Naive thymus-derived CD8-positive, alpha-beta T cell (primary cell): ENCODE results near the gene EXPH5. TPM values are rescaled to one million over a fixed set of nuclear protein-coding genes. Genes with fewer than 3 reads are reported as not detected.
A peak's percentile ranks its signal among the peaks of the same experiment; 100 is the strongest.
"Not testable (repeated sequence)": the region's sequence is repeated elsewhere in the genome, so short reads cannot be mapped to it uniquely, and the experiment has no call there.

Experiments used
- ATAC-seq, 2 donors: fragments of 150-1000 bp; cut with Tn5 transposase in 1 of 2; sonication (Bioruptor Pico), chemical (Tn5 transposase) in 1 of 2; 1 replicate in 1 of 2; 2 replicates in 1 of 2; pipeline ENCODE4 v1.10.0; 2021; ENCODE audit warnings: mild to moderate bottlenecking in 2 of 2, moderate library complexity in 2 of 2
- POLR2A ChIA-PET: fragments of 350-600 bp; sonication (Branson Sonifier 250); formaldehyde crosslinking; loops from one replicate; lab custom pipeline; 2021; ENCODE audit warnings: antibody characterized with exemption; lab: Charles Lee
- DNase-seq, 10 donors: peaks; one replicate each; pipeline versions ENCODE4 v3.0.0 to v3.0.0-alpha.2; 2020 to 2022
- H3K27ac Mint-ChIP-seq, 10 donors: one replicate each; pipeline ENCODE4 v1.8.0; 2020 to 2022; ENCODE audit warnings: mild to moderate bottlenecking in 10 of 10, mixed read lengths in 10 of 10, moderate library complexity in 4 of 10, inconsistent platforms in 1 of 10
- H3K27me3 Mint-ChIP-seq, 5 donors: one replicate each; pipeline ENCODE4 v1.8.0; 2021 to 2022; ENCODE audit warnings: mixed read lengths in 5 of 5
- H3K36me3 Mint-ChIP-seq, 3 donors: one replicate each; pipeline ENCODE4 v1.8.0; 2020 to 2022; ENCODE audit warnings: mixed read lengths in 3 of 3, mild to moderate bottlenecking in 2 of 3, inconsistent platforms in 1 of 3
- H3K4me1 Mint-ChIP-seq, 4 donors: one replicate each; pipeline ENCODE4 v1.8.0; 2021 to 2022; ENCODE audit warnings: mixed read lengths in 4 of 4
- H3K4me3 Mint-ChIP-seq, 10 donors: one replicate each; pipeline ENCODE4 v1.8.0; 2020 to 2022; ENCODE audit warnings: mild to moderate bottlenecking in 10 of 10, mixed read lengths in 10 of 10, moderate library complexity in 6 of 10, inconsistent platforms in 1 of 10
- H3K9me3 Mint-ChIP-seq, 9 donors: one replicate each; pipeline ENCODE4 v1.8.0; 2020 to 2022; ENCODE audit warnings: mixed read lengths in 9 of 9, mild to moderate bottlenecking in 3 of 9, inconsistent platforms in 1 of 9, moderate library complexity in 1 of 9
- polyA plus RNA-seq, 3 donors: library from polyadenylated mRNA; unstranded; fragments of 300-500 nt; fragmentation: Illumina TruSeq; gene quantifications; one replicate each; pipeline ENCODE4 v1.2.3, GENCODE V29; 2021
- total RNA-seq, 8 experiments: library from RNA in 2 of 8; stranded (reverse) in 2 of 8; gene quantifications; one replicate each; pipeline ENCODE4 v1.2.3 and lab custom pipeline; 2021 to 2026

EXPH5 gene
- total and polyA plus RNA-seq, 5 experiments from 2014 or later = 0.82 to 8.7 (median 2.3) TPM

DNA sequence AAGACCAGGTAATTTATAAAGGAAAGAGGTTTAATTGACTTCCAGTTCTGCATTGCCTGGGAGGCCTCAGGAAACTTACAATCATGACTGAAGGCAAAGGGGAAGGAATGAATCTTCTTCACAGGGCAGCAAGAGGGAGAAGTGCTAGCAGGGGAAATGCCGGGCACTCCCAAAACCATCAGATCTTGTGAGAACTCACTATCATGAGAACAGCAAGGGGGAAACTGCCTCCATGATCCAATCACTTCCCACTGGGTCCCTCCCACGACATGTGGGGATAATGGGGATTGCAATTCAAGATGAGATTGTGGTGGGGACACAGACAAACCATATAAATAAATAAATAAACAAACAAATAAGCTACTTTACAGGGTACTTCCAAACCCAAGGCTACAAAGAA, 28.8 kb upstream of the EXPH5 start:
- H3K27ac Mint-ChIP-seq = no peak overlapping the region
- ATAC-seq = no peak
- POLR2A ChIA-PET = no interaction called here
- no peaks in the 10 kb centered on the region for H3K36me3 Mint-ChIP-seq
- no peak for DNase-seq
- peaks cover 0 to 2% (median 0%) of the 10 kb centered on the region in 9 donors for H3K9me3 Mint-ChIP-seq
- peaks cover 0 to 9% (median 4%) of the 10 kb centered on the region in 5 donors for H3K27me3 Mint-ChIP-seq
- peaks cover 0 to 6% (median 3%) of the 10 kb centered on the region in 4 donors for H3K4me1 Mint-ChIP-seq
- H3K4me3 Mint-ChIP-seq = no peak overlapping the region

DNA sequence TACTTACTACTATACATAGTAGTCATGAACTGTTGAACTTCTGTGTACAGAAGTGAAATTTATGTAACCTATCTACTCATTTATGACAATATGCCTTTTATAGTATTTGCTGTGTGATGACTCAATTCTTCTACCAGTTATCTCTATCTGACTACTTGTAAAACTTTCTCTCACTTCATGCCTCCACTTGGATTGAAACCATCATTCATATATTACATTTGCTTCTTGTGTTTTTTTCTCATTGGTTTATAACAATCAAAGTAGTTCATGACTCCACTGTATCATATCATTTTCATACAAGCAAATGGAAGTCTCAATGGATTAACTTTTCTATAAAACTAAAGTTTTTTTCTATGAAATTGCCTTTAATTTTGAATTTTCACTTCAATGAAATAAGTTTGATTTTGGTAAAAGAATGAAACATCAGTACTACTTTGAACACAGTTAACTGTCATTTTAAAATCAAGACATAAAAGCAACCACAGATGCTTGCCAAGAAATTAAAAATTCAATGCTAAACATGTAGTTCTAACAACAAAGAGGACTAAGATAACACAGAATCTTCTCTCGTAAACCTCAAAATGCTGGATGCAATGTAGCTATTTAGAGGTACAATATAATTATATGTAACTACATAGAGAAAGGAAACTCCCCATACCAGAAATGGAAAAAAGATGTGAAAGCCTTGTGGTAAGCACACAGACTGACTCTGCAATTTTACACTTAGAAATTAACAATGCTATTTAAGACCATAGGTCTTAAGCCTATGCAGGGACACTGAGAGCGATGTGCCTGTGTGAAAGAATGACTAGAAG, 27.6 kb upstream of the EXPH5 start:
- no peak for DNase-seq
- H3K27ac Mint-ChIP-seq = no peak overlapping the region
- POLR2A ChIA-PET = no interaction called here
- peaks cover 0 to 2% (median 0%) of the 10 kb centered on the region in 9 donors for H3K9me3 Mint-ChIP-seq
- no peak for ATAC-seq
- H3K27me3 Mint-ChIP-seq = peaks cover 4 to 15% (median 6%) of the 10 kb centered on the region in 5 donors
- H3K4me3 Mint-ChIP-seq = no peak overlapping the region
- H3K4me1 Mint-ChIP-seq = peaks cover 0 to 6% (median 3%) of the 10 kb centered on the region in 4 donors
- H3K36me3 Mint-ChIP-seq = no peaks in the 10 kb centered on the region

GRCh38 chr11:108618529-108618928, 25.0 kb upstream of the EXPH5 start:
- no peaks in the 10 kb centered on the region for H3K4me1 Mint-ChIP-seq
- peaks cover 0 to 17% (median 7%) of the 10 kb centered on the region in 5 donors for H3K27me3 Mint-ChIP-seq
- POLR2A ChIA-PET = no interaction called here
- DNase-seq = no peak
- H3K27ac Mint-ChIP-seq = no peak overlapping the region
- H3K4me3 Mint-ChIP-seq = no peak overlapping the region
- peaks cover 0 to 2% (median 0%) of the 10 kb centered on the region in 9 donors for H3K9me3 Mint-ChIP-seq
- no peaks in the 10 kb centered on the region for H3K36me3 Mint-ChIP-seq
- no peak for ATAC-seq

- H3K27me3 Mint-ChIP-seq = peaks cover 0 to 17% (median 7%) of the 10 kb centered on the region in 5 donors
- ATAC-seq = no peak
- H3K9me3 Mint-ChIP-seq = no peaks in the 10 kb centered on the region
- POLR2A ChIA-PET = no interaction called here
- no peak overlapping the region for H3K27ac Mint-ChIP-seq
- no peaks in the 10 kb centered on the region for H3K36me3 Mint-ChIP-seq
- no peaks in the 10 kb centered on the region for H3K4me1 Mint-ChIP-seq
- no peak for DNase-seq
- H3K4me3 Mint-ChIP-seq = no peak overlapping the region
These were observed 23.5 kb upstream of the EXPH5 start for GRCh38 chr11:108617055-108617454.

DNA sequence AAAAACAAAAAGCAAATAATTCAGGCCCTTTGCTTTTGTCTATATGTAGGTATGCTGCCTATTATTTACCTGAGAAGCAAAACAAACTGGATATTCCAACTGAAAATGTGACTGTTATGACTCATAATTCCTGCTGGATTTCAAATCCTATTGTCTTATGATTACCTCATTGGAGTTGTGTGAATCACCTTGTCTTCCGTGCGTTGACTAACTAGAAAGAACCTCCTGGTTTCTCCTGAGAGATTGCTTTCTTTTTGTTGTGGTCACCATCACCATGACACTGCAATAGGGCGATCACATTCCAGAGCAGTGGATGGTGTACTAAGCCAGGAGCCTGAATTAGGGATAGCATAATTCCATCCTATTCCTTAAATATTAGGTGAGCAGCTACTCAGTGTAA, 23.0 kb upstream of the EXPH5 start:
- H3K4me1 Mint-ChIP-seq = no peaks in the 10 kb centered on the region

DNA sequence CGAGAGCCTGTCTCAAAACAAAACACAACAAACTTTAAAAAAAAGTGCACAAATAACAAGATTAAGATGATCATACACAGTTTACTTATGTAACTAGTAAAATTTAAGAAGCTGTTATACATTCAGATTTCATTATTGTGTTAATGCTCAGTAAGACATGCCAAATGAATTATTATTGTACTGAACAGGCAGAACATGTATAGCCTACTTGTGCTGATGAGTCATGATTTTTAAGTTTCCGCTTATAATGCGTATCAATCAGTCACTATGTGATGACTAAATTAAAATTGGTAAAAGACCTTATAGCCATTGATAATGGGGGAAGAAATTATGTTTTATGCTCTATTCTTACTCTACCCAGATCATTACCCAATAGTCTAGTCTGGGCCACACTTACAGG, 20.5 kb upstream of the EXPH5 start:
- Mint-ChIP-seq H3K27ac (no peak overlapping the region), H3K4me3 (no peak overlapping the region), H3K36me3 (no peaks in the 10 kb centered on the region), H3K4me1 (no peaks in the 10 kb centered on the region), H3K9me3 (no peaks in the 10 kb centered on the region), H3K27me3 (peaks cover 3 to 15% (median 6%) of the 10 kb centered on the region in 5 donors)
- POLR2A ChIA-PET = interaction anchor here (0.7 kb wide), 1 partner anchor 15 kb away, joined by 4 read pairs; no protein-coding TSS in a partner anchor
- ATAC-seq = no peak
- no peak for DNase-seq

More for the DNA sequence above, 23.0 kb upstream of the EXPH5 start:
- POLR2A ChIA-PET = no interaction called here
- Mint-ChIP-seq H3K9me3 (no peaks in the 10 kb centered on the region), H3K36me3 (no peaks in the 10 kb centered on the region), H3K4me3 (no peak overlapping the region), H3K27ac (no peak overlapping the region), H3K27me3 (peaks cover 0 to 19% (median 7%) of the 10 kb centered on the region in 5 donors)
- DNase-seq (no peak), ATAC-seq (no peak)

GRCh38 chr11:108609682-108610081, 16.1 kb upstream of the EXPH5 start:
- Mint-ChIP-seq H3K9me3 (peaks cover 0 to 1% (median 0%) of the 10 kb centered on the region in 9 donors), H3K36me3 (no peaks in the 10 kb centered on the region), H3K4me1 (no peaks in the 10 kb centered on the region), H3K4me3 (no peak overlapping the region), H3K27ac (peak overlapping the region in 1 of 10 donors; percentile 35), H3K27me3 (peaks cover 0 to 14% (median 8%) of the 10 kb centered on the region in 5 donors)
- POLR2A ChIA-PET = no interaction called here
- no peak for DNase-seq
- ATAC-seq = no peak

- Mint-ChIP-seq H3K36me3 (no peaks in the 10 kb centered on the region), H3K27ac (no peak overlapping the region), H3K4me3 (no peak overlapping the region), H3K9me3 (peaks cover 0 to 1% (median 0%) of the 10 kb centered on the region in 9 donors), H3K4me1 (no peaks in the 10 kb centered on the region), H3K27me3 (peaks cover 0 to 15% (median 10%) of the 10 kb centered on the region in 5 donors)
- POLR2A ChIA-PET = no interaction called here
- ATAC-seq = no peak
- no peak for DNase-seq
These were observed 15.0 kb upstream of the EXPH5 start for GRCh38 chr11:108608548-108608947.

- Mint-ChIP-seq H3K4me3 (no peak overlapping the region), H3K4me1 (no peaks in the 10 kb centered on the region), H3K27me3 (peaks cover 0 to 17% (median 13%) of the 10 kb centered on the region in 5 donors), H3K9me3 (peaks cover 0 to 1% (median 0%) of the 10 kb centered on the region in 9 donors), H3K36me3 (no peaks in the 10 kb centered on the region), H3K27ac (peak overlapping the region in 1 of 10 donors; percentile 4)
- no peak for DNase-seq
- POLR2A ChIA-PET = no interaction called here
- ATAC-seq = no peak
These were observed 13.1 kb upstream of the EXPH5 start for GRCh38 chr11:108606495-108607160.

GRCh38 chr11:108606070-108606469, 12.5 kb upstream of the EXPH5 start:
- no peak for DNase-seq
- ATAC-seq = no peak
- Mint-ChIP-seq H3K9me3 (peaks cover 0 to 1% (median 0%) of the 10 kb centered on the region in 9 donors), H3K27me3 (peaks cover 0 to 17% (median 13%) of the 10 kb centered on the region in 5 donors), H3K4me1 (no peaks in the 10 kb centered on the region), H3K36me3 (no peaks in the 10 kb centered on the region), H3K4me3 (no peak overlapping the region), H3K27ac (peak overlapping the region in 1 of 10 donors; percentile 4)
- POLR2A ChIA-PET = interaction anchor here (1.2 kb wide), 1 partner anchor 13 kb away, joined by 5 read pairs; the partner anchor contains the start of gene EXPH5

GRCh38 chr11:108602818-108603217, 9.2 kb upstream of the EXPH5 start:
- peaks cover 0 to 17% (median 10%) of the 10 kb centered on the region in 5 donors for H3K27me3 Mint-ChIP-seq
- not testable (repeated sequence) for H3K4me3 Mint-ChIP-seq

GRCh38 chr11:108601150-108601549, 7.6 kb upstream of the EXPH5 start:
- Mint-ChIP-seq H3K9me3 (peaks cover 0 to 1% (median 0%) of the 10 kb centered on the region in 9 donors), H3K27ac (no peak overlapping the region), H3K4me1 (no peaks in the 10 kb centered on the region), H3K36me3 (no peaks in the 10 kb centered on the region), H3K4me3 (no peak overlapping the region), H3K27me3 (peaks cover 0 to 15% (median 9%) of the 10 kb centered on the region in 5 donors)
- POLR2A ChIA-PET = no interaction called here
- DNase-seq = no peak
- ATAC-seq = no peak

More at GRCh38 chr11:108602818-108603217, 9.2 kb upstream of the EXPH5 start:
- H3K27ac Mint-ChIP-seq, POLR2A ChIA-PET, ATAC-seq, DNase-seq, H3K36me3 Mint-ChIP-seq, H3K9me3 Mint-ChIP-seq, H3K4me1 Mint-ChIP-seq: not testable (repeated sequence)

DNA sequence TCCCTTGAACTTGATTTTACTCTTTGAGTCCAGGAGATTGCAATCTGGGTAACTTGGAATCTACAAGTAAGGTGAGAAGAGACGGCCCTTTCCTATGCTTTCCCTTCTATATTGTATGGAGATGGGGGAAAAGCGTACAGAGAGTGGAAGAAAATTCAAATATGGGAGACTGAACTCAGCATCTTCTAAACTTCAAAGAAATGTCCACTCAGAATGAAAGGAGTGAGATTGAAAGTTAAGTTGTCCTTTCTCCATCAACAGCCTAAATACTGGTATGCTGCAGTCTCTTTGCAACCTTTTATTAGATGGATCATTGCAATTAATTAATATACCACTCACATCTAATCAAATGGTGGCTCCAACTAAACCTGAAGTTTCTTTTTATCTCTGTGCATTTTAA, 6.4 kb upstream of the EXPH5 start:
- Mint-ChIP-seq H3K27me3 (peaks cover 0 to 21% (median 6%) of the 10 kb centered on the region in 5 donors), H3K36me3 (no peaks in the 10 kb centered on the region), H3K9me3 (no peaks in the 10 kb centered on the region), H3K4me1 (no peaks in the 10 kb centered on the region), H3K27ac (no peak overlapping the region), H3K4me3 (no peak overlapping the region)
- POLR2A ChIA-PET = no interaction called here
- ATAC-seq (no peak), DNase-seq (no peak)
